Fibroblast of lung (primary cell): Measurements from ENCODE around the gene EVX2. TPM values are rescaled to one million over a fixed set of nuclear protein-coding genes. Genes with fewer than 3 reads are reported as not detected.

ENCODE experiments used
- DNase-seq, 2 donors: peaks; one replicate each; pipeline versions ENCODE4 v3.0.0 to v3.0.0-alpha.2; 2010; ENCODE audit warnings: low read depth in 2 of 2
- H2AFZ ChIP-seq: 2 replicates; pipeline ENCODE4 v1.5.1; 2012; ENCODE audit warnings: low read length, control low read depth, inconsistent platforms
- H3K27ac ChIP-seq: 2 replicates; pipeline ENCODE4 v1.5.1; 2011; ENCODE audit warnings: low read length, control low read depth; ENCODE audit not compliant: insufficient read depth
- H3K27me3 ChIP-seq: 2 replicates; pipeline ENCODE4 v1.5.1; 2011; ENCODE audit warnings: mild to moderate bottlenecking, low read length; ENCODE audit not compliant: control insufficient read depth, insufficient read depth
- H3K36me3 ChIP-seq: 2 replicates; pipeline ENCODE4 v1.5.1; 2011; ENCODE audit warnings: low read length; ENCODE audit not compliant: control insufficient read depth, insufficient read depth
- H3K4me1 ChIP-seq: 2 replicates; pipeline ENCODE4 v1.5.1; 2011; ENCODE audit warnings: low read length; ENCODE audit not compliant: control insufficient read depth, insufficient read depth; ENCODE audit errors: extremely low read depth
- H3K4me2 ChIP-seq: 2 replicates; pipeline ENCODE4 v1.5.1; 2011; ENCODE audit warnings: low read length, control low read depth; ENCODE audit not compliant: insufficient read depth; ENCODE audit errors: extremely low read depth
- H3K4me3 ChIP-seq, 4 experiments: fragments of 200-600 bp in 1 of 4; sonication (generic) in 1 of 4; replicated peaks in 1 of 4; 2 replicates each; pipeline ENCODE4 v1.5.1; 2011 to 2016; ENCODE audit warnings: low read length in 4 of 4, low read depth in 3 of 4, mild to moderate bottlenecking in 3 of 4, control low read depth in 2 of 4, inconsistent platforms in 1 of 4, mixed read lengths in 1 of 4; ENCODE audit not compliant: insufficient read depth in 1 of 4; ENCODE audit errors: control extremely low read depth in 1 of 4
- H3K79me2 ChIP-seq: 2 replicates; pipeline ENCODE4 v1.5.1; 2012; ENCODE audit warnings: mild to moderate bottlenecking, low read length, inconsistent platforms; ENCODE audit not compliant: control insufficient read depth, insufficient read depth
- H3K9ac ChIP-seq: 2 replicates; pipeline ENCODE4 v1.5.1; 2011; ENCODE audit warnings: mild to moderate bottlenecking, low read length, control low read depth; ENCODE audit not compliant: insufficient read depth
- H3K9me3 ChIP-seq: 2 replicates; pipeline ENCODE4 v1.5.1; 2012; ENCODE audit warnings: low read depth, low read length; ENCODE audit not compliant: control insufficient read depth, insufficient read depth
- H4K20me1 ChIP-seq: 2 replicates; pipeline ENCODE4 v1.5.1; 2011; ENCODE audit warnings: low read length; ENCODE audit not compliant: control insufficient read depth, insufficient read depth; ENCODE audit errors: extremely low read depth
- CTCF ChIP-seq, 2 donors: IDR thresholded peaks in 1 of 2; conservative IDR thresholded peaks in 1 of 2; 1 replicate in 1 of 2; 2 replicates in 1 of 2; pipeline ENCODE4 v1.5.1; 2011 to 2012; ENCODE audit warnings: low read length in 2 of 2, control low read depth in 1 of 2, inconsistent platforms in 1 of 2, low read depth in 1 of 2, mild to moderate bottlenecking in 1 of 2
- EZH2 ChIP-seq: IDR thresholded peaks from 2 replicates; pipeline ENCODE4 v1.5.1; 2012; ENCODE audit warnings: low read length, control low read depth, mild to moderate bottlenecking; ENCODE audit errors: missing control alignments
- polyA plus RNA-seq, 2 donors: library from polyadenylated mRNA; depleted of rRNA in 1 of 2; stranded (reverse) in 1 of 2; unstranded in 1 of 2; fragments of >200 nt; gene quantifications; 2 replicates each; pipeline ENCODE4 v1.2.1, GENCODE V29; 2011 to 2012; ENCODE audit warnings: missing spikeins in 1 of 2
- total RNA-seq: library from RNA; depleted of rRNA; stranded (reverse); fragments of >200 nt; gene quantifications from 2 replicates; pipeline ENCODE4 v1.2.1, GENCODE V29; 2014

Gene EVX2
- total and polyA plus RNA-seq, 2 donors (not counting 1 experiment from before 2014, with no cell fraction given), result not detected

- no peaks in the 10 kb centered on the region for H3K79me2 ChIP-seq
- no peaks in the 10 kb centered on the region for H3K9me3 ChIP-seq
- no peak overlapping the region for H2AFZ ChIP-seq
- H3K9ac ChIP-seq, result no peak overlapping the region
- H3K36me3 ChIP-seq, result no peaks in the 10 kb centered on the region
- TF ChIP-seq CTCF (conservative IDR thresholded peaks at IDR 0.05 in 1 of 2, IDR thresholded peaks at IDR 0.05 in 1 of 2; ENCODE audit: low read depth in 1 of 2, low read length in 2 of 2), result no peak
- no peak for TF ChIP-seq EZH2
- H3K4me1 ChIP-seq, result no peaks in the 10 kb centered on the region
- H3K4me2 ChIP-seq, result peak overlapping the region; percentile 85
- no peaks in the 10 kb centered on the region for H4K20me1 ChIP-seq
- peak overlapping the region; percentile 36 to 53 (median 44) for H3K4me3 ChIP-seq
- peaks cover 86% of the 10 kb centered on the region for H3K27me3 ChIP-seq
- no peak for DNase-seq
- no peak overlapping the region for H3K27ac ChIP-seq
Measured at GRCh38 chr2:176096243-176096985, 12.7 kb upstream of the EVX2 start.

- Histone ChIP-seq H3K4me2 (no peak overlapping the region), H3K79me2 (no peaks in the 10 kb centered on the region), H3K27me3 (peaks cover 86% of the 10 kb centered on the region), H4K20me1 (no peaks in the 10 kb centered on the region), H3K27ac (no peak overlapping the region), H3K4me1 (no peaks in the 10 kb centered on the region), H3K9me3 (no peaks in the 10 kb centered on the region), H2AFZ (no peak overlapping the region), H3K9ac (no peak overlapping the region), H3K4me3 (no peak overlapping the region), H3K36me3 (no peaks in the 10 kb centered on the region)
- TF ChIP-seq EZH2 (no peak), CTCF (conservative IDR thresholded peaks at IDR 0.05 in 1 of 2, IDR thresholded peaks at IDR 0.05 in 1 of 2; ENCODE audit: low read depth in 1 of 2, low read length in 2 of 2) (no peak)
- DNase-seq, result no peak
Measured at GRCh38 chr2:176095421-176095820, 11.7 kb upstream of the EVX2 start.

DNA sequence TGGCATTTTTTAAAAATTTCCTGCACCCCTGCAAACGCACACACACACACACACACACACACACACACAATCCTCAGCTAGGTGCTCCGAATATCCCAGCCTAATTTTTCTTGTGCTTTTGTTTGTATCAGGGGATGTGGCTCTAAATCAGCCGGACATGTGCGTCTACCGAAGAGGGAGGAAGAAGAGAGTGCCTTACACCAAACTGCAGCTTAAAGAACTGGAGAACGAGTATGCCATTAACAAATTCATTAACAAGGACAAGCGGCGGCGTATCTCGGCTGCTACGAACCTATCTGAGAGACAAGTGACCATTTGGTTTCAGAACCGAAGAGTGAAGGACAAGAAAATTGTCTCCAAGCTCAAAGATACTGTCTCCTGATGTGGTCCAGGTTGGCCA lies 10.6 kb upstream of the EVX2 start:
- TF ChIP-seq EZH2 (no peak), CTCF (conservative IDR thresholded peaks at IDR 0.05 in 1 of 2, IDR thresholded peaks at IDR 0.05 in 1 of 2; ENCODE audit: low read depth in 1 of 2, low read length in 2 of 2) (no peak)
- H3K9me3 ChIP-seq, result no peaks in the 10 kb centered on the region
- no peak overlapping the region for H3K4me2 ChIP-seq
- H3K4me3 ChIP-seq, result no peak overlapping the region
- H4K20me1 ChIP-seq, result no peaks in the 10 kb centered on the region
- H3K79me2 ChIP-seq, result no peaks in the 10 kb centered on the region
- H3K9ac ChIP-seq, result no peak overlapping the region
- H3K27me3 ChIP-seq, result peaks cover 84% of the 10 kb centered on the region
- H2AFZ ChIP-seq, result no peak overlapping the region
- no peaks in the 10 kb centered on the region for H3K4me1 ChIP-seq
- H3K27ac ChIP-seq, result no peak overlapping the region
- no peaks in the 10 kb centered on the region for H3K36me3 ChIP-seq
- DNase-seq, result no peak
